HCT116 (cell line): ENCODE measurements around the gene TRPM5. TPM values are rescaled to one million over a fixed set of nuclear protein-coding genes. Genes with fewer than 3 reads are reported as not detected.

Source experiments
- ATAC-seq: fragments of 200-7000 bp; cut with Tn5 transposase; 2 replicates; pipeline ENCODE4 v1.9.1; 2020; ENCODE audit warnings: mild to moderate bottlenecking, moderate library complexity
- BruUV-seq: library from RNA; stranded (reverse); fragments of 400-500 nt; replicated peaks from 2 replicates; lab custom pipeline; 2021; lab: Mats Ljungman, UMichigan
- CTCF ChIA-PET: fragments of 300-600 bp; sonication (Branson Sonifier 250); formaldehyde crosslinking; loops from one replicate; lab custom pipeline; 2021; ENCODE audit warnings: antibody characterized with exemption; lab: Charles Lee
- POLR2A ChIA-PET: fragments of 300-600, 350-600 bp; sonication (Branson Sonifier 250); formaldehyde crosslinking; loops from one replicate; lab custom pipeline; 2021; ENCODE audit warnings: antibody characterized with exemption; lab: Charles Lee
- RAD21 ChIA-PET, 2 experiments: fragments of 300-600 bp; sonication (Branson Sonifier 250); formaldehyde crosslinking; loops; one replicate each; lab custom pipeline; 2023; ENCODE audit warnings: low total read pairs in 2 of 2; ENCODE audit not compliant: uncharacterized antibody in 2 of 2, unreplicated experiment in 2 of 2, low non-redundant PET in 1 of 2; lab: Charles Lee
- DNase-seq: peaks from one replicate; pipeline ENCODE4 v3.0.0-alpha.2; 2010; ENCODE audit warnings: low read depth, low spot score
- H2AFZ ChIP-seq: fragments of 200-600 bp; shearing (Covaris generic), sonication (generic); 2 replicates; pipeline ENCODE4 v1.6.1; 2017; ENCODE audit warnings: low read depth, mixed run types, mixed read lengths, antibody characterized with exemption, low read length; ENCODE audit not compliant: poor library complexity, severe bottlenecking
- H3K27ac ChIP-seq: 2 replicates; pipeline ENCODE4 v1.5.1; 2012; ENCODE audit warnings: low read depth, low read length
- H3K27me3 ChIP-seq: fragments of 200-600 bp; sonication (generic); 2 replicates; pipeline ENCODE4 v1.6.1; 2016; ENCODE audit warnings: mixed run types, low read length, mixed read lengths; ENCODE audit not compliant: insufficient read depth
- H3K36me3 ChIP-seq, 2 experiments: fragments of 200-500 bp in 1 of 2; fragments of 200-600 bp in 1 of 2; sonication (Bioruptor generic) in 1 of 2; sonication (generic) in 1 of 2; 2 replicates each; pipeline versions ENCODE4 v1.5.1 to v1.6.1; 2014 to 2016; ENCODE audit warnings: low read length in 2 of 2, inconsistent platforms in 1 of 2, mixed read lengths in 1 of 2, mixed run types in 1 of 2; ENCODE audit not compliant: insufficient read depth in 2 of 2, control insufficient read depth in 1 of 2
- H3K4me1 ChIP-seq, 2 experiments: fragments of 200-600 bp in 1 of 2; sonication (generic) in 1 of 2; 2 replicates each; pipeline versions ENCODE4 v1.5.1 to v1.6.1; 2012 to 2017; ENCODE audit warnings: low read length in 2 of 2, inconsistent platforms in 1 of 2, mild to moderate bottlenecking in 1 of 2, mixed read lengths in 1 of 2, mixed run types in 1 of 2, moderate library complexity in 1 of 2; ENCODE audit not compliant: insufficient read depth in 2 of 2, control insufficient read depth in 1 of 2
- H3K4me2 ChIP-seq: fragments of 200-600 bp; sonication (generic); 2 replicates; pipeline ENCODE4 v1.6.1; 2017; ENCODE audit warnings: mixed run types, low read length, mixed read lengths
- H3K4me3 ChIP-seq, 2 experiments: fragments of 200-600 bp in 1 of 2; sonication (generic) in 1 of 2; replicated peaks in 1 of 2; 2 replicates each; pipeline ENCODE4 v1.5.1; 2011 to 2016; ENCODE audit warnings: low read length in 2 of 2, control low read depth in 1 of 2, low read depth in 1 of 2, mild to moderate bottlenecking in 1 of 2, mixed read lengths in 1 of 2, mixed run types in 1 of 2
- H3K79me2 ChIP-seq: fragments of 200-600 bp; sonication (generic); 2 replicates; pipeline ENCODE4 v1.6.1; 2017; ENCODE audit warnings: mild to moderate bottlenecking, mixed run types, low read length, moderate library complexity, mixed read lengths; ENCODE audit not compliant: insufficient read depth
- H3K9ac ChIP-seq: fragments of 200-600 bp; sonication (generic); 2 replicates; pipeline ENCODE4 v1.6.1; 2016; ENCODE audit warnings: low read length, mixed read lengths
- H3K9me2 ChIP-seq: fragments of 200-600 bp; sonication (generic), shearing (Covaris generic); 2 replicates; pipeline ENCODE4 v1.6.1; 2017; ENCODE audit warnings: mixed run types, mild to moderate bottlenecking, moderate library complexity; ENCODE audit not compliant: insufficient read depth
- H3K9me3 ChIP-seq, 2 experiments: fragments of 200-500 bp in 1 of 2; fragments of 200-600 bp in 1 of 2; sonication (Bioruptor generic) in 1 of 2; sonication (generic) in 1 of 2; 2 replicates each; pipeline ENCODE4 v1.6.1; 2014 to 2017; ENCODE audit warnings: low read length in 2 of 2, mixed read lengths in 2 of 2, inconsistent platforms in 1 of 2, low read depth in 1 of 2, mild to moderate bottlenecking in 1 of 2, mixed run types in 1 of 2, moderate library complexity in 1 of 2; ENCODE audit not compliant: control insufficient read depth in 1 of 2, insufficient read depth in 1 of 2
- H4K20me1 ChIP-seq: fragments of 200-600 bp; sonication (generic), shearing (Covaris generic); 2 replicates; pipeline ENCODE4 v1.6.1; 2017; ENCODE audit warnings: mixed run types, mild to moderate bottlenecking, moderate library complexity; ENCODE audit not compliant: insufficient read depth
- CEBPB ChIP-seq: IDR thresholded peaks from 2 replicates; pipeline ENCODE4 v1.6.1; 2012; ENCODE audit warnings: low read depth
- EGR1 ChIP-seq: IDR thresholded peaks from 2 replicates; pipeline ENCODE4 v1.6.1; 2012; ENCODE audit warnings: low read depth
- EZH2 ChIP-seq: fragments of 200-600 bp; sonication (generic); IDR thresholded peaks from 2 replicates; pipeline ENCODE4 v1.6.1; 2017; ENCODE audit warnings: antibody characterized with exemption, mixed run types
- EZH2phosphoT487 ChIP-seq: fragments of 200-600 bp; IDR thresholded peaks from 2 replicates; pipeline ENCODE4 v1.6.1; 2018; ENCODE audit warnings: antibody characterized with exemption, borderline replicate concordance
- JUND ChIP-seq: IDR thresholded peaks from 2 replicates; pipeline ENCODE4 v1.6.1; 2012
- POLR2A ChIP-seq: IDR thresholded peaks from 2 replicates; pipeline ENCODE4 v1.7.0; 2011; ENCODE audit warnings: borderline replicate concordance; ENCODE audit not compliant: insufficient read depth, insufficient read length; ENCODE audit errors: extremely low read depth
- POLR2AphosphoS5 ChIP-seq: IDR thresholded peaks from 2 replicates; pipeline ENCODE4 v1.6.1; 2011; ENCODE audit warnings: mild to moderate bottlenecking, low read depth, low read length, moderate library complexity
- RAD21 ChIP-seq: IDR thresholded peaks from 2 replicates; pipeline ENCODE4 v1.6.1; 2012; ENCODE audit warnings: low read depth, mild to moderate bottlenecking
- intact Hi-C: fragments of 100-400 bp; cut with micrococcal nuclease; formaldehyde crosslinking; loops from 2 replicates; pipeline ENCODE4 v1.10.0; 2022
- total RNA-seq: library from RNA; stranded (reverse); gene quantifications from one replicate; pipeline ENCODE4 v1.2.1, GENCODE V29; 2021; ENCODE audit not compliant: unreplicated experiment
- TF ChIP-seq, protein P1 (sequence below): IDR thresholded peaks from 2 replicates; pipeline ENCODE4 v1.6.1; 2012
- TF ChIP-seq, protein P2 (sequence below): IDR thresholded peaks from 2 replicates; pipeline ENCODE4 v1.6.1; 2012; ENCODE audit warnings: low read depth
- TF ChIP-seq, protein P3 (sequence below): IDR thresholded peaks from 2 replicates; pipeline ENCODE4 v1.6.1; 2012
- TF ChIP-seq, protein P4 (sequence below): IDR thresholded peaks from 2 replicates; pipeline ENCODE4 v1.6.1; 2011; ENCODE audit warnings: mild to moderate bottlenecking, low read length, moderate library complexity; ENCODE audit not compliant: insufficient replicate concordance; ENCODE audit errors: extremely low read depth

TRPM5 gene
- total RNA-seq, 1 experiment from 2014 or later: 0.07 TPM

DNA sequence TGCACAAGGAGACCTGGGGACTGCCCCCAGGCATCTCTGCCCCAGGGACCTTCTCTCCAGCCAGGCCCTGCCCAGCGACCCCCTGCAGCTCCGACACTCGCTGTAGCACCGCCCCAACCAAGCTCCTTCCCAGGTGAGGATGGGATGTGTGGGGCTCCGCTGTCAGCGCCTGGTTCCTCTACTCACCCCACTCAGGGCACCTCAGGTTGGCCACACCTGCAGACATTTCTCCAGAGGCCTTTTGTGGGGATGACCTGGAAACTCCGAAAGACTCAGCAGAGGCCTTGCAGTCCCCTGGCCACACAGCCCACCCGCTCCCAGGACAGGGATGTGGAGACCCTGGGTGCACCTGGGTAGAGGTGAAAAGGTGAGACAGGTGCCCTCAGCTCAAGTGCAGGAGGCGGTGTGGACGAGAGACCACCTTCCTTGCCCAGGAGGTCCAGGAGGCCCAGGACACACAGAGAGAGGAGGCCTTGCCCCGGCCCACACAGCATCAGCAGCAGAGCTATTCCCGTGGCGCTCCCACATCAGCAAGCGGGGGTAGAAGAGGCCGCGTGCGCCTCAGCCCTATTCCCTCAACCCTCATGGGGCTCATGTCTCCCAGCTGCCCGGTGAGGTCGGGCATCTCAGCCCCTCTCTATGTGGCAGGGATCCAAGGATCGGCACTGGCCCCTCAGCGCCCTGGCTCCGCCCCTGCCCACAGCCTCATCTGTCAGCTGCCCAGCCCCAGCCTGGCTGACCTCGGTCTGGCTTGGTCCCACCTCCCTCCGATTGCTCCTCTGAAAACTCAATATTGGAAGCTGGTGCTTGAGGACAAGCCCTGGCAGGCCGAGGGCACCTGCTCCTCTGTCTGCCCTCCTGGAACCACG lies 20.9 kb downstream of the TRPM5 start:
- no peak overlapping the region for H2AFZ ChIP-seq
- no peak overlapping the region for H3K9ac ChIP-seq
- no peaks in the 10 kb centered on the region for H3K36me3 ChIP-seq
- H3K4me1 ChIP-seq: peaks cover 0 to 13% of the 10 kb centered on the region in 2 experiments; a peak in 2 of 4 replicates
- TF ChIP-seq, protein P1, sequence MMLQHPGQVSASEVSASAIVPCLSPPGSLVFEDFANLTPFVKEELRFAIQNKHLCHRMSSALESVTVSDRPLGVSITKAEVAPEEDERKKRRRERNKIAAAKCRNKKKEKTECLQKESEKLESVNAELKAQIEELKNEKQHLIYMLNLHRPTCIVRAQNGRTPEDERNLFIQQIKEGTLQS: no peak
- TF ChIP-seq CEBPB: no peak
- RAD21 ChIA-PET: no interaction called here
- intact Hi-C loops: no loop called here
- no peak overlapping the region for H3K27ac ChIP-seq
- H3K79me2 ChIP-seq: no peaks in the 10 kb centered on the region
- no peak overlapping the region for H3K4me3 ChIP-seq
- CTCF ChIA-PET: no interaction called here
- no peaks in the 10 kb centered on the region for H3K9me3 ChIP-seq
- POLR2A ChIA-PET: no interaction called here
- no peaks in the 10 kb centered on the region for H4K20me1 ChIP-seq
- ATAC-seq (no peak), DNase-seq (no peak)
- no peaks in the 10 kb centered on the region for H3K9me2 ChIP-seq
- BruUV-seq: no TSS peak
- no peak overlapping the region for H3K4me2 ChIP-seq
- no peaks in the 10 kb centered on the region for H3K27me3 ChIP-seq

DNA sequence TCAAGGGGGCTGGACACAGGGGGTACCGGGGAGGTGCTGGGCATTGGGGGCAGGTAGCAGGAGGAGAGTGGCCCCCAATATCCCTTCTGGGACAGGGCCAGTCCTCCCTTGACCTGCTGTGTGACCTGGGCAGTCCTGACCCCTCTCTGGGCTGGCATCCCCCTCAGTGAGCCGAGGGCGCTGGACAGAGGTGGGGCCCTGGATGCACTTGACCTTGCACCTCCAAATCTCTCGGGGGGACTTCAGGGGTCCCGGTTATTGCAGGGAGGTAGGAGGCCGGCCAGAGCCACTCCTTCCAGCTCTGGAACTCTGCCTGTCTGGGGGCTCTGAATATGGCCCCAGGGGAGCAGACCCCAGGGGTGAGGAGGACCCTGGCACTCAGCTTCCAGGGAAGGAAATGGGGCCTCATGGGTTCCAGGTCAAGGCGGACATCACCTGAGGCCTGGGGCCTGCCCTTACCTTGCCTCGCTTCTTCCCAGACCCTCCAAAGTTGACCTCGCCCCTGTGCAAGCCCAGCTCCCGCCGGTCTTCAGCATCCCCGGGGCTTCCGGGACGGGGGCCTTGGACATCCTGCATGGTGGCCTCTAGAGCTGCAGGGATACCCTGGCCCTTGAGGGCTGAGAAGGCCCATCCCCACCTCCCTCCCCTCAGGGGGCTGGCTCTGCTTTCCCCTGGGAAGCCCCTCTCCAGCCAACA lies 21.7 kb downstream of the TRPM5 start:
- RAD21 ChIA-PET: interaction anchor here (0.6 kb wide), 2 partner anchors 469 to 479 kb away, joined by 3 read pairs; a partner anchor contains a TSS
- Histone ChIP-seq H3K4me3 (no peak overlapping the region), H3K79me2 (no peaks in the 10 kb centered on the region), H3K27ac (no peak overlapping the region), H3K27me3 (no peaks in the 10 kb centered on the region), H2AFZ (no peak overlapping the region), H3K9me2 (no peaks in the 10 kb centered on the region), H4K20me1 (no peaks in the 10 kb centered on the region), H3K4me2 (no peak overlapping the region), H3K36me3 (no peaks in the 10 kb centered on the region), H3K9me3 (no peaks in the 10 kb centered on the region), H3K9ac (no peak overlapping the region), H3K4me1 (peaks cover 0 to 13% of the 10 kb centered on the region in 2 experiments; a peak in 2 of 4 replicates)
- DNase-seq (no peak), ATAC-seq (no peak)
- POLR2A ChIA-PET: no interaction called here
- intact Hi-C loops: no loop called here
- CTCF ChIA-PET: interaction anchor here (0.6 kb wide), 1 partner anchor 24 kb away, joined by 3 read pairs; no protein-coding TSS in a partner anchor
- no TSS peak for BruUV-seq
- TF ChIP-seq EZH2phosphoT487 (no peak), RAD21 (no peak), EZH2 (no peak), JUND (no peak), POLR2AphosphoS5 (no peak), POLR2A (no peak), EGR1 (no peak)
- TF ChIP-seq, protein P2, sequence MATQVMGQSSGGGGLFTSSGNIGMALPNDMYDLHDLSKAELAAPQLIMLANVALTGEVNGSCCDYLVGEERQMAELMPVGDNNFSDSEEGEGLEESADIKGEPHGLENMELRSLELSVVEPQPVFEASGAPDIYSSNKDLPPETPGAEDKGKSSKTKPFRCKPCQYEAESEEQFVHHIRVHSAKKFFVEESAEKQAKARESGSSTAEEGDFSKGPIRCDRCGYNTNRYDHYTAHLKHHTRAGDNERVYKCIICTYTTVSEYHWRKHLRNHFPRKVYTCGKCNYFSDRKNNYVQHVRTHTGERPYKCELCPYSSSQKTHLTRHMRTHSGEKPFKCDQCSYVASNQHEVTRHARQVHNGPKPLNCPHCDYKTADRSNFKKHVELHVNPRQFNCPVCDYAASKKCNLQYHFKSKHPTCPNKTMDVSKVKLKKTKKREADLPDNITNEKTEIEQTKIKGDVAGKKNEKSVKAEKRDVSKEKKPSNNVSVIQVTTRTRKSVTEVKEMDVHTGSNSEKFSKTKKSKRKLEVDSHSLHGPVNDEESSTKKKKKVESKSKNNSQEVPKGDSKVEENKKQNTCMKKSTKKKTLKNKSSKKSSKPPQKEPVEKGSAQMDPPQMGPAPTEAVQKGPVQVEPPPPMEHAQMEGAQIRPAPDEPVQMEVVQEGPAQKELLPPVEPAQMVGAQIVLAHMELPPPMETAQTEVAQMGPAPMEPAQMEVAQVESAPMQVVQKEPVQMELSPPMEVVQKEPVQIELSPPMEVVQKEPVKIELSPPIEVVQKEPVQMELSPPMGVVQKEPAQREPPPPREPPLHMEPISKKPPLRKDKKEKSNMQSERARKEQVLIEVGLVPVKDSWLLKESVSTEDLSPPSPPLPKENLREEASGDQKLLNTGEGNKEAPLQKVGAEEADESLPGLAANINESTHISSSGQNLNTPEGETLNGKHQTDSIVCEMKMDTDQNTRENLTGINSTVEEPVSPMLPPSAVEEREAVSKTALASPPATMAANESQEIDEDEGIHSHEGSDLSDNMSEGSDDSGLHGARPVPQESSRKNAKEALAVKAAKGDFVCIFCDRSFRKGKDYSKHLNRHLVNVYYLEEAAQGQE: no peak
- TF ChIP-seq, protein P3, sequence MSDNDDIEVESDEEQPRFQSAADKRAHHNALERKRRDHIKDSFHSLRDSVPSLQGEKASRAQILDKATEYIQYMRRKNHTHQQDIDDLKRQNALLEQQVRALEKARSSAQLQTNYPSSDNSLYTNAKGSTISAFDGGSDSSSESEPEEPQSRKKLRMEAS: no peak
- TF ChIP-seq, protein P4, sequence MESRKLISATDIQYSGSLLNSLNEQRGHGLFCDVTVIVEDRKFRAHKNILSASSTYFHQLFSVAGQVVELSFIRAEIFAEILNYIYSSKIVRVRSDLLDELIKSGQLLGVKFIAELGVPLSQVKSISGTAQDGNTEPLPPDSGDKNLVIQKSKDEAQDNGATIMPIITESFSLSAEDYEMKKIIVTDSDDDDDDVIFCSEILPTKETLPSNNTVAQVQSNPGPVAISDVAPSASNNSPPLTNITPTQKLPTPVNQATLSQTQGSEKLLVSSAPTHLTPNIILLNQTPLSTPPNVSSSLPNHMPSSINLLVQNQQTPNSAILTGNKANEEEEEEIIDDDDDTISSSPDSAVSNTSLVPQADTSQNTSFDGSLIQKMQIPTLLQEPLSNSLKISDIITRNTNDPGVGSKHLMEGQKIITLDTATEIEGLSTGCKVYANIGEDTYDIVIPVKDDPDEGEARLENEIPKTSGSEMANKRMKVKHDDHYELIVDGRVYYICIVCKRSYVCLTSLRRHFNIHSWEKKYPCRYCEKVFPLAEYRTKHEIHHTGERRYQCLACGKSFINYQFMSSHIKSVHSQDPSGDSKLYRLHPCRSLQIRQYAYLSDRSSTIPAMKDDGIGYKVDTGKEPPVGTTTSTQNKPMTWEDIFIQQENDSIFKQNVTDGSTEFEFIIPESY: no peak
